ENCODE results near the gene NRXN2.
"Not testable (repeated sequence)": the region's sequence is repeated elsewhere in the genome, so short reads cannot be mapped to it uniquely, and the experiment has no call there.

Gene NRXN2

DNA sequence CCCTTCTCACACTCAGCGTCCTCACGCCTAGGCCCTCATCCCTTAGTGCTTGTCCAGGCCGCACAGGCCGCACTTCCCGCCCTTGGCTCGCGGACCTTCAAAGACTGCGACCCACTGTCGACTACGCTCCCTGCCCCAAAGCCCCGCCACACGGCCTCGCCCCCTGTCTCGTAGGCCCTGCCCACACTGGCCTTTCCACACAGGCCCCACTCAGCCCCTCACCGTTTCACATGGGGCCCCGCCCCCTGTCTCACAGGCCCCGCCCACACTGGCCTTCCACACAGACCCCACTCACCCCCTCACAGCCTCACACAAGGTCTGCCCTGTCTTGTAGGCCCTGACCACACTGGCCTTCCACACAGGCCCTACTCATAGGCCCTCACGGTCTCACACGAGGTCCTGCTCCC is 11.0 kb downstream of the NRXN2 start:
- no peak for DNase-seq (ENCODE audit: insufficient read length, low spot score)
- no peak for FAIRE-seq

DNA sequence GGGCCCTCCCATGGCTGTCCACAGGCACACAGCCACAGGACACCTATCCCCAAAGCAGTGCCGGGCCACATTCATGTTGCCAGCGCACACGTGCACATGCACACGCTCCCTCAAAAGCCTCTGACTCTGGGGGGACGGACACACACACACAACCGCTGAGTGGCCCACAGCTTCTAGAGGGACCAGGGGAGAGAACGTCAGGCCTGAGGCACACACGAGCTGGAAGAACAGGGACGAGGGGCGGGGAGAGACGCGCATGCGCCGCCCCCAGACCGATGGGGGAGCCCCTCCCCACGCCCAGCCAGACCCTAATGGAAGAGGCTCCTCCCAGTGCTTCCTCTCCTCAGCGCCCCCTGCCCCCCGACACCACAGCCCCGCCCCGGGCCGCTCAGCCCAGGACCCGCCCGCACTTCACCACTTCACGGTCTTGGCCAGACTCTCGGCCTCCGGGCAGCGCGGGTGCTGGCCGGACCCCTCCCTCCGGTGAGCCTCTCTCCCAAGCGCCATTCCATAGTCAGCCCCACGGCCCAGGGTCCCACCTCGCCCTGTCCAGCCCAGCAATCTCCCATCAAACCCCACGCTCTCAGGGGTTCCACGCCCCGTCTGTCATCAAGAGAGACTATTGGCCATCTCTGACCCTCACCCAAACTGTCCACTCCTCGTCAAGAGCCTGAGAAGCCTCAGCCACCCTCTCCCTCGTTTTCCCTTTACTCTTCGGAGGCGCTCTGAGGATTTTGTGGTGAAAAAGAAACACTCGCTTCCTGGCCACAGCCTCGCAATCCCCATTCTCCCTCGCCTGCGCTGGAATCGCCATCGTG is 11.7 kb downstream of the NRXN2 start:
- FAIRE-seq = no peak
- no peak for DNase-seq (ENCODE audit: insufficient read length, low spot score)

DNA sequence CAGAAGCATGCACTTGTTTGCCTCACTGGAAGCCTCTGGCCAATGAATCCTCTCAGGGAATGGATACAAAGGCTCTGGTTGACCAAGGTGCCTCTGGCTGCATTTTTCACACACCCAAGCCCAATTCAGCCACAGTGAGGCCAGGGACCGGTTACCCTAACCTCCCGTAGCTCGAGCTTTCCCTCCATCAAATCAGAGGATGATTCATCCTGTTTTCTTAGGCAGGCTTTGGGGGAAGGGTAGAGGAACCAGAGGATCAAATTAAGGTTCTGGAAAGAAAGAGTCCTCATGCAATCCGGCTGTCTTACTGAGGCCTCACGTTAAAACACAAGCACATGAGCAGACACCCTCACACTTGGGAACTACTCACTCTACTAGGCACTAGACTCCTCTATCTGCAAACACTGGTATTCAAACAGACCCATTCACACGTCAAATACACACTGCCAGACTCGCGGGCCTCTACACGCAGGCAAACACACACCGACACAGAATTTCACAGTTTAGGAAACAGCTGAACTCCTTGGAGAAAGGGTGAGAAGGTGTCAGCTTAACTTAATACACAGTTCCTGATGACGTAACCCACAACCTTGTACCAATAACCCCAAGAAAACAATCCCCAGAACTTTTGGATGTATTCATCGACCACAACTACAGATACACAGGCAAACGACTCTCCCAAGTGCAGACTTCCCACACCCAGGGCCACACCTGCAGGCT is 12.4 kb downstream of the NRXN2 start:
- FAIRE-seq (no peak), DNase-seq (ENCODE audit: insufficient read length, low spot score) (no peak)

DNA sequence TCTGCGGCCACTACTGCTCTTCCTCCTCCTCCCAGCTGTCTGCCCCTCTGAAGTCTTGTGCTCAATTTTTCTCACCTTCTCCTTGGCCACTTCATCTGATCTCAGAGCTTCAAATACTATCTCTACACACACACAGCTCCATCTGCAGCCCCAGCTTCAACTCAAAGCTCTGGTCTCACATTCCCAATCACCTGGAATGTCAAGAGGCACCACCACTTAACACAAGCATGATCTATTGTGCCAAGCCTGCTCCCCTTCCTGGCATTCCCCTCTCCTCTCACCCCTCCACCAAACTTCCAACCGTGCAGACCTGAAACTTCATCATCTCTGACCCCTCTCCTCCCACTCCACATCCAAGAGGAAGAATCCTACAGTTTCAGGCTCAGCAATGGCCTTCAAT is 17.5 kb downstream of the NRXN2 start:
- FAIRE-seq (no peak), DNase-seq (ENCODE audit: insufficient read length, low spot score) (no peak)

DNA sequence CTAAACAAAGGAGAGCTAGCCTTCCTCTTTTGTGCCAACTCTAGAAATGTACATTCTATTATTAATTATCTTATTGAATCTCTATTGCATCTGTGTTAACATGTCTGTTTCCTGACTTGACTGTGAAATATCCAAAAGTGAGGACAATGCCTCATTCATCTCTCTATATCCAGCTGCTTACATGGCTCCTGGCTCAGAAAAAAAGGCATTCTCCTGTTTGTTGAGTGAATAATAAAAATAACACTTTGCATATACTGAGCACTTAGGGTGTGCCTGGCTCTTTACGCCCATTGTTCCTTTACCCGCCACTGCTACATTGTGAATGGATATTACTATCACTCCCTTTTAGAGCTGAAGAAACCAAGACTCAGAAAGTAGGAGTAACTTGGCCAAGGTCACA is 19.9 kb downstream of the NRXN2 start:
- DNase-seq (ENCODE audit: insufficient read length, low spot score) (no peak), FAIRE-seq (no peak)

DNA sequence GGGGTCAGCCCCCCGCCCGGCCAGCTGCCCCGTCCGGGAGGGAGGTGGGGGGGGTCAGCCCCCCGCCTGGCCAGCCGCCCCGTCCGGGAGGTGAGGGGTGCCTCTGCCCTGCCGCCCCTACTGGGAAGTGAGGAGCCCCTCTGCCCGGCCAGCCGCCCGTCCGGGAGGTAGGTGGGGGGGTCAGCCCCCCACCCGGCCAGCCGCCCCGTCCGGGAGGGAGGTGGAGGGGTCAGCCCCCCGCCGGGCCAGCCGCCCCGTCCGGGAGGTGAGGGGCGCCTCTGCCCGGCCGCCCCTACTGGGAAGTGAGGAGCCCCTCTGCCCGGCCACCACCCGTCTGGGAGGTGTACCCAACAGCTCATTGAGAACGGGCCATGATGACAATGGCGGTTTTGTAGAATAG is 21.0 kb downstream of the NRXN2 start:
- DNase-seq (ENCODE audit: insufficient read length, low spot score); FAIRE-seq: not testable (repeated sequence)

DNA sequence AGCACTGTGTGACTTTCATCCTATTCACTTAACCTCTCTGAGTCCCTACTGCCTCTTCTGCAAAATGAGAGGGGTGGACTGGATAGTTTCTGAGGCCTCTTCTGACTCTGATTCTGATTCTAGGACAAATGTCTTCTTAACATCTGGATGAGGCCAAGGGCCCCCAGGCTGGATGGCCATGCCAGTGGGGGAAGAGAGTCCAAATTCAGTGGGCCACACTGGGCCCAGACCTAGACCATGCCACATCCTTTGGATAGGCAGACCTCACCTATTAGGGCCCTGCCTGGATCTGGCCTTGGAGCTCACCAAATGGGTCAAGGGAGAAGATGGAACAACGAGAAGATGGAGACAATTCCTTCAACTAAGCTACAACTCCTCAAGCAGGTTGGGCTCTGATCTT is 24.6 kb downstream of the NRXN2 start:
- no peak for DNase-seq (ENCODE audit: insufficient read length, low spot score)
- no peak for FAIRE-seq

DNA sequence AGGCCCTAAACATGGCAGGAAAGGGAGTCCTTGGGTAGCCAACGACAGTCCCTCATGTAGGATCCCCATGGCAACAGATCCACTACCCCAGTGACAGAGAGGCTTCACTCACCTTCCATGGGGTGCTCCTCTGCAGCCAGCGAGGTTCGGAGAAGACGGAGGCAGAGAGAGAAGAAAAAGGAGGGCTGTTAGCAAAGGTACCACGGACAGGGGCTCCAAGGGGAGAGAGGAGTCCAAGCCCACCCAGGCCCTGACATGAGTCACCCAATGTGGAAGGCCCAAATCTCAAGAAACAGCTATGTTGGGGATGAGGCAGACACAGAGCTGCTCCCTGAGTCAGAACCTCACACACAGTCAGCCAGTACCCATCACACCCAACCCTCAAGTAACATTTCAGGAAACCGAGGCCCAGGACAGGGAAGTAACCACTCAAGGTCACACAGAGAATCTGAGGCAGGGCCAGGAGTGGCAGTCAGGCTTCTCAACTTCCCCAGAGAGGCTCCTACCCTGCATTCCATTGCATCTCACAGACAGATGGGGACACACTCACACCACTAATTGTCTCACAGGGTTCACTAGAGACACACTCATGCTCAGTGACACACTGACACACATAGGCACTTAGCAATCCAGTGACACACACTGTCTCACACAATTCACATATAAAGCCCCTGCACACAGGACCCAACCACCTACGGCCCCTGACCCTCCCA is 25.2 kb downstream of the NRXN2 start:
- no peak for FAIRE-seq
- no peak for DNase-seq (ENCODE audit: insufficient read length, low spot score)

DNA sequence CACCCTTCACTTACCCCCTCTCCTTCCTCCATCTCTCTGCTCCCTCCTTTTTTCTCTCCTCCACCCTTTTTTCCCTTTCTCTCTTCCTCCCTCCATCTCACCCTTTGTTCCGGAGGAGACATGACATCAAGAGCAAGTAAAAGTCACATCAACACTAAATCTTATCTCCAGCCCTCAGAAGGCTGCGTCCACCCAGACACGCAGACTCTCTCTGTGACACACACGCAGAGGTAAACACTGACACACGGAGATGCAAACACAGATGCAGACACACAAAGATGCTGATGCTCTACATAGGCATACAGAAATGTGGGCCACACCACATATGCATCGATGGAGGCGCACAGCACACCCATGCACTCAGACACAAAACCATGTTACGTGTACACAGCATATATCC is 27.0 kb downstream of the NRXN2 start:
- DNase-seq (ENCODE audit: insufficient read length, low spot score) = no peak
- no peak for FAIRE-seq

DNA sequence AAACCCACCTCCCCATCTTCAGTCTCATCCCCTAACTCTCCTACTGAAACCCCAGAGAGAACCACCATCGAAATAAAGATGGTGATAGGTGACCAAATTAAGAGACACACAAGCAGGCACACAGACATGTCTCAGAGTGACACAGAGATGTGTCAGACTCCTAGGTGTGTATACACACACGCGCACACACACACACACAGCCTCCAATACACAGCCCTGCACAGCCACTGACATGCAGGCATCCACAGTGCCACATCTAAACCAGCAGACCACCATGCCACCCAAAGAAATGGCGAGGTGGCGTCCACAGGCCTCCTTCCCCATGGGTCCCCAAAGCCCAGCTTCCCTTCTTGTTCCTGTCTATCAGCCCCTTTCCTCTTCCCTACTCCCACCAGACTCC is 27.4 kb downstream of the NRXN2 start:
- FAIRE-seq = no peak
- no peak for DNase-seq (ENCODE audit: insufficient read length, low spot score)

DNA sequence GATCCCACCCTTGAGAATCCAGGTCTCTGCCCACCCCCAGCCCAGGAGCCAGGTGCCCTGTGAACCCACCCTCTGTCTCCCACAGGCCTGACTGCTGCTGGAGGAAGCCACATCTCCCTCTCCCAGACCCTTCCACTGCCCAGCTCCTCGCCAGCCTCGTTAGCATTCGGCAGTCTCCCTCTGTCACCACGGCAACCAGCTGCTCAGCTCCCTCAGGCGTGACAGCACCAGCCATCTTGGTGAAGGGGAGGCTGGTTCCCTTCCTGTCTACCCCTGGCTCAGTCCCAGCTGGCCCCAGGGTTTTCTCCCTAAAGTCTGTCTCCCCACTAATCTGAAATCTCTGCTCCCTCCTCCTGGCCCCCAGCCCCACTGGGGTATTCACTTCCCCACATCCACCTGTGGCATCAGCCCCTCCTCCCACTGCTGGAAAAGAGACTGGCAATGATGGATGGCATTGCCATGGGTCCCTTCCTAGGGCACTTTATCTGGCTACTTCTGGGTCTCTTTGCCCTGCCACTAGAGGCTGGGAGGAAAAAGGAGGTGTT is 28.1 kb downstream of the NRXN2 start:
- DNase-seq (ENCODE audit: insufficient read length, low spot score) (no peak), FAIRE-seq (no peak)

DNA sequence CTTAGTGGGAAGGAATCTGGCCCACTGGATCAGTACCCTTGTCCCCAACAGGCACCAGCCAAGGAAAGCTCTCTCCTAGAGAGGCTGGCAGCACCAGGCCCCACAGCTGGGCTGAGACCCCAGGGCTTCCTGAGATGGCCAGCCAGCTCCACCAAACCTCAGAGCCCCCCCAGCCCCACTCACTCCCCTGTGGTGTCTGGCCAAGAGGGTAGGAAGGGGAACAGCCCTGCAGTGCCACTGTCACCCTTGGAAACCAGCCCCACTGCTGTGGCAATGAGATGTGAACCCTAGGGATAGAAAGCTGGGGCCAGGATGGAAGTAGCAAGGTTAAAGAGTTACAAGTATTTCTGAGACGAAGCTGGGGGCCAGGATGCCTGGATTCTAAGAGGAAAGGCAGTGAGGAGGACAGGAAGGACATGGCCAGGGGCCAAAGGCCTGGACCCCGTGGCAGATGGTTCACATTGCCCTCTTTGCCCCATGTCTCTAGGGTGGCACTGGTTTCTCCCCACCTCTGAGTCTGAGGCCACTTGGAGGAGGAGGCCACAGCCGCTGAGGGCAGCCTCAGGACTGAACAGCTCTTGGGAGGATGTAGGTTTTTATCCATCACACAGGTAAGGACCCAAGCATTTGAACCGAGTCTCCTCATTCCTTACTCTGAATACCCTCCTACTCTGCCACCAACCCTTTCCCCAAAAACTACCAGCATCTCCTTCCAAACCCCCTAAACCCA is 28.8 kb downstream of the NRXN2 start:
- DNase-seq (ENCODE audit: insufficient read length, low spot score) = no peak
- no peak for FAIRE-seq

DNA sequence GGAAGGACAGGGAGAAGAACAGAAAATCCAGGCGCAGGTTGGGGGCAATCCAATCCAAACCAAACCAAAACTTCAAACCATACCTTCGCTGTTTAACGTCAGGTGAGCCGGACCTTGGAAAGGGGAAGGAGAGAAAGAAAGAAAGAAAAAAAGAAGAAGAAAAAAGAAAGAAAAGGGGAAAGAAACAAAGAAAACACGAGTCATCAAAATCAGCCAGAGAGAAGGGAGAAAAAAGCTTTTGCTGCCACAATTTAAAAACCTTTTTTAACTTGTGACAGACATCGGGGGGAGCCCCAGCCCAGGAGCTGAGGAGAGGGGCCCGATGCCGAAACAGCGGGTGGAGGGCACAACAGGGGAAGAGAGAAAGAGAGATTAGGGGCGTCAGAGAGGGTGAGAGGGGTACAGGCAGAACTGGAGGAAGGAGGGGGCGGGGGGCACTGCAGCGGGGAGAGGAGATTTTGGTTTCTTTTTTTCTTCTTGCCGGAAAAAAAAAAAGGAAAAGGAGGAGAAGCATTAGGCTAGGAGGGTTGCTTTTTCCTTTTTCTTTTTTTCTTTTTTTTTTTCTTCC is 30.1 kb downstream of the NRXN2 start:
- DNase-seq (ENCODE audit: insufficient read length, low spot score) (no peak), FAIRE-seq (no peak)

DNA sequence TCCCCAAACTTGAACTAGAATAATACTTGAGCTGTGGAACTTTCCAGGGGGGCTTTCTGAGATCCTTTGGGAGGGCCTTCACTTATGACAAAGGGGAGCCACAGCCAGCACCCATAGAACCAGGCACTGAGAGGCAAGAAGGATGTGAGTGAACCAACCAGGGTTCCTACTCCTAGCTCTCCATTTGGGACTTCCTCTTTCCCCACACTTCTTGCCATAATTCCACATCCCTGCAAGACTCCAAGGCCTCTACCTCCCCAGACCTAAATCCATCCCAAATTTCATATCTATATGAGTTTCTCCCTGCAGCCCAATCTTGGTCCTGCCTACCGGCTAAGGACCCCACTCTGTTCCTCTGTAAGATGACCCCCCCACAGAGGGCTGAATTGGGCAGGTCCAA is 31.5 kb downstream of the NRXN2 start:
- FAIRE-seq (no peak), DNase-seq (ENCODE audit: insufficient read length, low spot score) (no peak)

DNA sequence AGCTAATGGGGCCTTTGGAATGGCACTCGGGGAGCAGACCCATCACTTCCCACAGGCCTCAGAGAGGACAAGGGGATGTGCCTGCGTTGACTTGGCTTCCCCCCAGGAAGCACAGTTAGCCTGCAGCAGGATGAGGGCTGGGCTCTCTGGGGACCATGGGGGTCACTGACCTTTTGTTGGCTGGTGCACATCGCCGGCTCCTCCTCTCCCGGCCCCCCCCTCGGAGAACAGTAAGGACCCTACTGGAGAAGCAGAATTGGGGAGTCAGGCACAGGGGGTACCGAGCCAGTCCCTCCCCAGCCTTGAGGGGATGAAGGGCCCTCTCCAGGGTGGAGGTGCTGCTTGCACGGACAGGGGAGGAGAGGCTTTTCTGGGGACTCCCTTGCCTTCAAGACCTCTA is 32.8 kb downstream of the NRXN2 start:
- FAIRE-seq = no peak
- DNase-seq (ENCODE audit: insufficient read length, low spot score) = no peak

DNA sequence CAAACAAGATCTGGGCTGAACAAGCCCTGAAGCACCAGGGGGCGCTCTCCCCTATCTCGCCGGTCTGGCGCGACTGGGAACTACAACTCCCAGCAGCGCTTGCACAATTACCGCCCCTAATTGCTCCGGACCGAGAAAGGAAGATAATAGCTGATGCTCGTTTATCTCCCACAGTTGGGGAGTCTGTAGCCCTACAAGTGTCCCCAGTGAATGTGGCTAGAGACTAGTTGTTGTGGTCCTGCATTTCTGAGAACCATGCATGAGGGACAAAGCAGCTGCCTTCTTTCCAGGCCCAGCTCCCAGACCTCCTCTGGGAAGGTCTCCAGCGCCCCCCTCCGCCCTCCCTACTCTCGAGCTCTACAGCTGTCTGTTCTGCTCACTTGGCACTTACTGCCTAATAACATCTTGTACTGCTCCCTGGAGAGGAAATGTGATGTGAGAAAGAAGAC is 34.4 kb downstream of the NRXN2 start:
- peak; percentile 78 for DNase-seq (ENCODE audit: insufficient read length, low spot score)
- peak; percentile 87 for FAIRE-seq

DNA sequence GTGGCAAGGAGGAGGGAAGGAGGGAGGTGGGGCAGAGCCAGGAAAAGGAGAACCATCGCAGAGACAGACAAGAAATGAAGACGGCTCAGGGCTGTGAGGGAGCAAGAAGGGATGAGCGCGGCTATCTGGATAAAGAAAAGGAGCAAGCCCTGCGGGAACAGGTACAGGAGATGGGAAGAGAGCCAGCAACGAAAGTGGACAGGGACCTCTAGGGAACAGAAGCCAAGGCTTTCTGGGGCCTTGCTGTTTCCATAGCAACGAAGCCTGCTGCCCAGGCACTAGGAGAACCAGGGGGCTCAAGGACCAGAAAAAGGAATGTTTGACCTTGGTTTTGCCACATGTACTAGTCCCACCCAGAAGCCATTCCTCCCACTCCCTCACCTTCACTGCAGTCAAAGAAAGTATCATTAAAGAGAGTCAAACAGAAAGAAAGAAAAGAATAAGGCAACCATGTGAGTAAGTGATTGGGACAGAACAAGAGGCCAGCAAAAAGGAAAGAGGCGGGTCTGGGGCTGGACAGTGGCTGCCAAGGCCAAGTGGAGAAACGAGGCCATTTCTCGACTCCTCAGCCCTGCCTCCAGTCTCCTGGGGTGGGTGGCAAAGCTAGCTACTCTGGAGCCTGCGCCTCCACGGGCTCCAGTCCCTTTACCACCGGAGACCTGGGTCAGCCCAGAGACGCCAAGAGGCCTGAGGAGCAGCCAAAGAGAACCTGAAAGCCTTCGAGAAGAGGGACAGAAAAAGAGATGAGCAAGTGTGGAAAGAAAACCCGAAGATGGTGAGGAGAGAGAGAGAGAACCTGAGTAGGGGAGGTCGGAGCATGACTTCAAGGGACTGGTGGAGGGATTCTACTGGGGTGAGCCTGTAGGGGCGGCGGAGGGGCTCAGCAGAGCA is 35.1 kb downstream of the NRXN2 start:
- FAIRE-seq (no peak), DNase-seq (ENCODE audit: insufficient read length, low spot score) (no peak)

DNA sequence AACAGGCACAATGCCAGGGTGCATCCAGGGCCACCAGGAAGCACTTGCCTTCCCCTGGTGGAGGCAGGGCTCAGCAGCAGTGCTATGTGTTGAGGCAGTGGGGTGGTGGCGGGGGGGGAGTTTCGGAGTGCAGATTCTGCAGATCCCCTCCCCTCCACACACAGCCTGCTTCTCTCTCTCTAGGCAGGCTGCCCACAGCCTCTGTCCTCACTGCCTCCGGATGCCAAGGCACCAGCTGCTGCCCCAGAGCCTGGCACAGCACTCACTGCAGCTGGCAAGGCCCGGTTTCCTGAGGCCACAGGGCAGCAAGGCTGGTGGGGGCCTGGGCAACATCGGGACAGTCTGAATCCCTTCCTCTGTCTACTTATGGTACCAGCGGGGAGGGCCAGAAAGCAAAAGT is 35.8 kb downstream of the NRXN2 start:
- no peak for FAIRE-seq
- no peak for DNase-seq (ENCODE audit: insufficient read length, low spot score)

DNA sequence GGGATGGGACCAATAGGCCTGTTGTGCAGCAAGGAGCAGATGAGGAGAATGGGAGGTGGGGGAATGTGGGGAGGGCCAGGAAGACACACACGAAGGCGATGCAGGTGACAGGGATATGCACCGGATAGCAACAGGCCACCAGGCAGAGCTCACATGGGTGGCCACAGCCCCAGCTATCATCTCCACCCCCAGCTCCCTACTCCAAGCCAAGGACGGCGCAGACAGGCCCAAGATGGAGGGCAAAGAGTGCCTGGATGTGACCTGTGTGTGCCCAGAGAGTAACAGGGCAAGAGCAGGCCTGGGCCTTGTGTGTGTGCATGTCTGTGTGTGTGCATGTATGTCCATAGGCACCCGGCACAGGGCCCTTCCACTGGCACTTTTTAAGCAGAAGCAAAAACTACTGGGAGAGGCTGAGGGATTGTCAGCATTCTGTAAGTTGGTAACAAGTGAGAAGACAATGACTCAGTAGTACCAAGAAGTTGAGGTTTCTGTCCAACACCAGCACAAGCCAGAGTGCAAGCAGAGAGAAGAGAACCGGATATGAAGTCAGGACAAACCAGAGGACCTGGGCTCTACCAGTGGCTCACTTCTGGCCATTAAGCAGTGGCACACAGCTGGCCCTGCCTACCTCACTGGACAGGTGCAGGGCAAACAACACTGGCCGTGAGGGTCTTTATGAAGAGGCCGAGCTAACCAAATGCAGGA is 36.4 kb downstream of the NRXN2 start:
- no peak for DNase-seq (ENCODE audit: insufficient read length, low spot score)
- no peak for FAIRE-seq
